Femur (tissue), 1 donor: ENCODE results near the gene PIR.

Experiments used
- DNase-seq: peaks from one replicate; pipeline ENCODE4 v3.0.0-alpha.2; 2017

PIR gene

DNA sequence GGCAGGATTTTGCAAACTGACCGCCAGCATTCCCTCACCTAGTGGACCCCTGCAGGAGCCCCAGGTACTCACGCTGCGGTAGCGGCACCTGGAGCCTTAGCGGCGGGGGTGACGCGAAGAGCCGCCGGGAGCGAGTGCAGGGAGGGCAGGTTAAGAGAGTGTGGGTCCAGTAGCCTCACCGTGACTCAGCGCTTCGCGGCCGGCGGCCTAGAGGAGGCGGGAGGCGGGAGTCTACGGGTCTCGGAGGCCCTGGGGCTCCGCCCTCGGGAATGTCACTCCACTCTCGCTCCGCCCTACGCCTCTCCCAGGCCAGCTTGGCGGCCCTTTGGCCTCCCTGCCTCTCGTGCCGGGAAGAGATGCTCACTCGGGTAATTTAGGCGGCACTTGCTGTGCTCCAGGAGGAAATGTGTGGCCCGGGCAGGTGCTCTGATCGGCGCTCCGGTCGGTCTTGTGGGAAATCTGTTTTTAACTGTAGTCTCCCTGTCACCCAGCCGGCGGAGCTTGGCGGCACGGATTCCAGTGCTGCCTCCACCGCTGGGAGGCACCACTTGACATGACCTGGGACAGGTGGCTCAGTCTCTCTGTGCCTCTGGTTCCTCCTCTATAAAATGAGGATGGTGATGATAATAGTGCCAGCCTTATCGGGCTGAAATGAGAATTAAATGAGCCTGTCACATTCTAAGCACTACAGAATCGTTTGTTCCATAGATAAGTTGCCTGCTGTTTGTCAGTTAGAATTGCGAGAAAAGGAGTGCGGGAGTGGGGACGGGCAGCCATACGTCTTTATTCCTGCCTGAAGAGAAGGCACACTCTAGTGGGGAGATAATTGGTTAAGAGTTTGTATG, at the start of gene PIR:
Gene PIR (minus strand): TSS at position 216 of the 845 bp plus-strand sequence. CDS start 2,076 bp downstream, outside the sequence.
- DNase-seq = peak; percentile 83

DNA sequence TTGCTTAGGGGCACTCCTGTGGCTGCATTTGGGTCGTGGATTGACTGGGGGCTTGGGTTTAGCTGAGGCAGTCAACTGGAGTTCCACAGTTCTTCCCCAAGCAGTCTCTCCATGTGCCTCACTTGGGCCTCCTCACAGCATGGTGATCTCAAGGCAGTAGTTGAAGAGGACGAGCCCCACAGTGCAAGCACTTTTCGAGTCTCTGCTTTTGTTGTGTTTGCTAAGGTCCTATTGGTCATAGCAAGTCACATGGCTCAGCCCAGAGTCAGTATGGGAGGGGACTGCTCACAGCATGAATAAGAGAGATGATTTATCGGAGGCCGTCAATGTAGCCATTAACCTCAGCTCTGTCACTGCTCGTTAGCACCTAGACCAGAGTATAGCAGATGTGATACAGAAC, 37.2 kb upstream of the PIR start:
- no peak for DNase-seq

DNA sequence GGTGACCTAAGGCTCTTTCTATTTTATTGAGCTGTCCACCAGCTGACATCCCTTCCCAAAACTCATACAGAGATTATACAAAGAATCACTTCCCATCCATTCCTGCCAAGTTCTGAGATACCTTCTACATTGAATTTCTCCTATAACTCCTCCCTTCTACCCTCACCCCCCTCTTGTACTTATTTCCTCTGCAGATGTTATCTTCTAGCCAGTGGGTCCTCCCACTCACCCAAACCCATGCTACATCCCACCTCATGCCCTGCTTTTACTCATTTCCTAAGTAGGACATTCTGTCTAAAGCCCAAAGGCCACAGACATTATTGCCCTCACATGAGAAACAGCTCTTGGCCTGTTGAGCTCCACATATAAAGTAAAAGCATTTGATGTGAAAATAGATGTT, 36.0 kb upstream of the PIR start:
- DNase-seq = no peak

DNA sequence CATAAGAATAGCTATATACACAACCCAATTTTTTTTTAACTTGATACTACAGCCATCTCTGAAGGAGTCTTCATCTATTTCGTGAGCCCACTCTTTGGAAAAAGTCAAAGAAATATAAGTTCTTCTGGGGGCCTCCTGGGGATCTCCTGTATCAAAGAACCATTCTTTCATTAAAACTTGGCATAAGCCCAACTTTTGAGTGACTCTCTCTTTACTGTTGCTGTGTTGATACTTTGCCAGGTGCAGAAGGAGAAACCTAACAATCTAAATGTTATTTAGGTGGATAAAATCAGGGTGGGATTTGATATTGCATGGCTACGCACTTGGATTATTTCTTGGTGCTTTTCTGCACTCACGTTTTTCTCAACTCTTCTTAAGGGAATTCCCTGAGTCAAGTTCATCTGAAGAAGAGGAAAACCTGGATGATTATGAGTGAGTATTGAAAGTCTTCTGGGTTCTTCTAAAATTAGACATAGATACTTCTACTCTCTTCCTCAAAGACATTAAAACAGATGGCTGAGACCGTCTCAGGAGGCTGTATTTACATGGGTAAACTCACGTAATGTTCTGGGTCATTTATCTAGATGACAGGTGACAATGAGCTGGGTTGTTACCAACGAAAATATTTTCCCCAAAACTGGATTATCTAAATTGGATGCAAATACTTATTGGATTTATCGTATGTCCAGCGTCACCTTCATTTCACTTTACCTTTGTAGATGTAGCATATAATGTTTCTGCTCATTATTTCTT, 32.7 kb upstream of the PIR start:
- no peak for DNase-seq

DNA sequence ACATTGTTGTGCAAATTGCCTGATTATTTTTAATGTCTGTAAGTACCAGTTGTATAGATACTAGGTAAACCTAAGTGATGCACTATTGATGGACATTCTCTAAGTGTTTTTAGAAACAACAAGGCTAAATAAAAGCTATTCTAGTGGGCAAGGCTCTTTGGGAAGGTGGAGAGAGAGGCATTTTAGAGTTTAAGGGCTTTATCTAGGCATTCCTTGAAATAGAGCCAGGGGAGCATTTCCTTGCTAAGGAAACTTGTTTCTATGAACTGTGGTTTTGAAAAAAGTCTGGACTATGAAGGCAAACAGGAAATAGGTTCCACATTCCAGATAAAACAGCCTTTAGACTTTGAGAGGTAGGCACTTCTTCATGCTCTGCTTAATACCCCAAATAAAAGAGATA, 31.3 kb upstream of the PIR start:
- no peak for DNase-seq

DNA sequence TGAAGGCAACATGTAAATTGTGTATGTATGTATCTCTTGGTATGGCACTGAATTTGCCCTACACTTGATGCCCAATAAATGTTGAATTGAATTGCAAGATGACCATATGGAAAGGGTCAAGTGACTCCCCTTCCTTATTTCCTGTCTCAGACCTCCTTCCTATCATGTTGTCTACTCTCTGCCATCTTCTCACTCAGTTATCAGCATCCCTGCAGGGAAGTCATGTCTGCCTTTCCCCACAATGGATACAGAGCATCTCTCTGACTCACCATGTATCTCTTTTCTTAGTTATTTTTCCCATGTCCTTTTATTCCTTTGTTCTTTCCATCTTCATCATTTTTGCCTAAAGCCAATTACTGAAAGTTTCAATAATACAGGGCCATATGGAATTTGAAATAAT, 30.0 kb upstream of the PIR start:
- no peak for DNase-seq

DNA sequence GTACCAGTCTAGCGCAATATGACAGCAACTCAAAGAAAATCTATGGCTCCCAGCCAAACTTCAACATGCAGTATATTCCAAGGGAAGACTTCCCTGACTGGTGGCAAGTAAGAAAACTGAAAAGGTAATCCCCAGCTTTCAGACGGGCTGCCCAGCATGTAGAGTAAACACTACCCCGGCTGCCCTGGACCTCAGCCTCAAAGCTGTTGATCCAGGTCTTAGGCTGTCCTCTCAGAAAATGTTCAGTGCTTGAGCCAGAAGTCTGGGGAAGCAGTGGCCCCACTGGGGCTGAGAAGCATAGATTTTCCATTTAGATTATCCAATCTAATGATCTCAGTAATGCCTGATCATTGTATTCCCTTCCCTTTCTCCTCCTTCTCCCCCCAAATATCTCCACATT, 29.3 kb upstream of the PIR start:
- no peak for DNase-seq

DNA sequence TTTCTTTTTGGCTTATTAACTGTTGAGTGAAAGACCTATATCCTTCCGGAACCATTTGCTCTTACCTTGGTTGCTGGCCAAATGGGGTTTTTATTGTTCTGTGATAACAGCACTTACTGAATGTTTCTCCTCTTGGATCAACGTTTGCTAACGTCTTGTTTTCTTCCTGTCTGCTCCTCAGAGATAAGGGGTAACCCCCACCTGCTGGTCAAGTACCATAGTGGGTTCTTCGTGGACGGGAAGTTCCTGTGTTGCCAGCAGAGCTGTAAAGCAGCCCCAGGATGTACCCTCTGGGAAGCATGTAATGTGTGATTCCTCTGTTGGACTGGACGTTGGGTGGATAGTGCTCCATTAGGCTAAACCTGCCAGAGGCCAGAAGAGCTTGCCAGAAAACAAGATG, 22.8 kb upstream of the PIR start:
- DNase-seq = no peak

DNA sequence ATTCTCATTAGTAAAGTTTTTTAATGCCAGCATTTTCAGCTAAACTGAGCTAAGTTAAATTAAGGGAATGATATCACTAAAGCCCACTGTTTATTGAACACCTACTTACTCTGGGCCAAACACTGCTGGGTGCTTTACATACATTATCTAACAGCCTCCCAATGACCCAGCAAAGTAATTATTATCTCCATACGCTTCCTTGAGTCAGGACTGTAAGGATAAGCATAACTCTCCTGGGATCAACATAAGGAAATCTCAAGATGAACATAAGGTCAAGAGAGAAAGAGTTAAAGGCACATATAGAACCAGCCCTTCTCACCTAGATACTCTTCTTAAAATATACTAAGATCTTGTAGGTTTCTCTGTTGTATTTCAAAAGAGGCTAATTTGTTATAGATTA, 21.1 kb upstream of the PIR start:
- no peak for DNase-seq

DNA sequence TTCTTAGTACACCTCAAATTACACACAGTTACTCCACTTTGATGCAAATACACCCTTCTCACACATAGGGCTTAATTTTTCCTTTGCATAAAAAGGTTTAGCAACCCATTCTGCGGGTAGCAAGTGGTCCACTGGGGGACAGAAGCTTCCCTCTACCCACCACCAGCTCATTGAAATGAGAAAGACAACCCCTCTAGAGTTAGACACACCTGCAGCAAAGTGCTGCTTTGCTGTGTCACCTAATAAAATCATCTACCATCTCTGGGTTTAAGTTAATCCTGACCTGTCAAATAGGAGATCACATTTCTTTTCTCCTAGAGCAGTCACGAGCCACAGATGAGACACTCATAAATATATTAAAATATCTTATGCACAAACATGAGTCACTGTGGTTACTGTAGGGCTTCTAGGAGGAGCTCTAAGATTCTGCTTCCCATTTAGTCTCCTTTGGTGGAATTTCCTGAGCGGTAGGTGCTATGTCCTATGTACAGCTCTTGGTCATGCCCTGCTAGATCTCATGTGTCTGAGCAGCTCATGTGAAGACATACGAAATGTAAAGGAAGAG, 19.4 kb upstream of the PIR start:
- DNase-seq = no peak

DNA sequence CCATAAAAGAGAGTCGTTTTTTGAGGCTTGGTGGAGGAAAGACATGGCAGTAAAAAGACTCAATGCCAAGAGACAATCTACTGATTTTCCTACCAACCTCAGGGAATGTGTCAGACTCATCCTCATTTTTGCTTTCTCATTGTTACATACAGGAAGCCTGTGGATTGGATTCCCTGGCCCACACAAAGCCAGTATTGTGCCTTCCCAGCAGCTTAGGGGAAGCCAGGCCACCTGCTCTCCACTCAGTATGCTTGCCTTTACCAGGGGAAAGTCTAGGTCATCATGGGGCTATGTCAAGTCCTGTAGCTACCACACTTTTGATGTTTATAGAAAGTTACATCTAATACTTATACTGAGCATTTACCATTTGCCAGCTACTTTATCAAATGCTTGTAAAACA, 18.4 kb upstream of the PIR start:
- DNase-seq = no peak

DNA sequence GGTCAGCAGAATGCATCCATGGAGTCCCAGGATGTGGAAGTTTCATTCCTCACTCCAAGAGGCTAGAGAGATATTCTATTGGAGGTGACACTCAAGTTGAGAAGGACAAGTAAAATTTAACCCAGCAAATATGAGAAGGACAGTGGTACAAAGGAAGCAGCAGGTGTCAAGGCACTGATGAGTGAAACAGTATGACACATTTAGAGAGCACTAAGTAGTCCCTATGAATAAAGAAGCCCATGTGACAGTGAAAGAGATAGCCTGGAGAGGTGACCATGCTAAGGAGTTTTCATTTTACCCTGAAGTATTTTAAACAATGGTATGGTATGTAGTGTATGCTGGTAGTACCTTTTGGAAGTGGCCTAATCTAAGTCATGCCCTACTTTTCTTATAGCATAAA, 16.7 kb upstream of the PIR start:
- no peak for DNase-seq

DNA sequence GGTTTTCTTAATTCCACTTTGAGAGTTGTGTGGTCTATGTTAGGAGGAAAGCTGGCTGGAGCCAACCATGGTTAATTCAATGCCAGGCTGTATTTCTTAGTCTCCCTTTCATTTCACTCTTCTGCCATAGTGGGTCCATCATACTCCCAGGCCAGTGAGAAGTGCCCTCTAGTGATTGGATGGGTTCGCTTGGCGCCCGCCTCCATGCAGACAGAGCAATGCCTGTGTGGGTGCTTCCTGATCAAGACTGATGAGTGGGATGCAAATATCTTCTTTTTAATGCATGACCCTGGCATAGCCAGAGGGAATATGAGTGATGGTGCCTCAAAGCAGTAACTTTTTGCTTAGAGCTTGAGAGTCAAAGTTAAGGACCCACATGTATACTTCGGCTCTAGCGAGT, 13.9 kb upstream of the PIR start:
- no peak for DNase-seq

DNA sequence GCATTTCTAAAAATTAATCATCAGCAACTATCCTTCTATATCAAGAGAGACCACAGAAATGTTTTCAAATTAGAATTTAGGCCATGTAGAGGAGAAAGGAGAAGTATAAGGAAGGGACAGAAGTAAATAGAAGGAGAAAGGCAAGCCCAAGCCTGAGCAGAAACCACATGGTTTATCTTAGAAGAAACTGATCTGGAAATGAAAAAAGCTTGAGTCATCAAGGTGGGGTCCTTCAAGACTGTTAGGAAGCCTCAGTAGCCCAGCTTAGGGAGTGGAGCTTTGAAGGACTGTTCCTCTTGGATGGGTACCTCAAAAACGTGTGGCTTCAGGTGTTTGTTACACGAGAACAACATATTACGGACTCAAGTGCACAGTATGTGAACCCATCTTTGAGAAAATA, 12.0 kb upstream of the PIR start:
- DNase-seq = no peak

DNA sequence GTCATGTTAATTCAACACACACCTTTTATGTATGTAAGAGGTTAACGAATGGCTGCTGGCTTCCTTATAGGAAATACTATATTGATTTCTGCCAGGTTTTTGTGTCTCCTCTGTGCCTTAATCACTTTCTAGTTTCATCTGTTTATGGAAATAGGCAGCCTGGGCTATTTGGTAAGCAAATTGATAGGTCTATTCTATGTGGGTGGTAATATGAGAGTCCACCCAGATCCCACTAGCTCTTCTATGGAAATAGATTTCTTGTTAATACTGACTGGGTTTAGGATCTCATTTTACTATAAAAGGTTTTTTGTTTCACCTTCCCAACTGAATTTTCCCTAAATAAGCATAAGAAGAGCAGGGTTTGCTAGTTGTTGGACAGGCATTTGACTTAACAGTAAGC, 11.5 kb upstream of the PIR start:
- DNase-seq = no peak

DNA sequence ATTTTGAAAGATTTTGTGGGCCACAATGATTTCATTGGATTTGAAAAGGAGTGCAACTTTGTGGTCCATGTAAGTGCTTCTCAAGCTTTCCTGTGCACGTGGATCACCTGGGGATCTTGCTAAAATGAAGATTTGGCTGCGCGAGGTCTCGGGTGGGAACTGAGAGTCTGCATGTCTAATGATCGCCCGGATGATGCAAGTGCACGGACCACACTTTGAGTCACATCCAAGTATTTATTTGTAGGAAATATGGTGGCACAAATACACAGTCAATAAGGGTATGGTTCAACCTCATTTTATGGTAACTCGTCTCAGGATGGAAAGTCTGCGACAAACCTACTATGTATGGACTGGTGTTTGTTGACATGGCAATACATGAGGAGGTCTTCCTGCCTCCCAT, 8.4 kb upstream of the PIR start:
- DNase-seq = no peak

DNA sequence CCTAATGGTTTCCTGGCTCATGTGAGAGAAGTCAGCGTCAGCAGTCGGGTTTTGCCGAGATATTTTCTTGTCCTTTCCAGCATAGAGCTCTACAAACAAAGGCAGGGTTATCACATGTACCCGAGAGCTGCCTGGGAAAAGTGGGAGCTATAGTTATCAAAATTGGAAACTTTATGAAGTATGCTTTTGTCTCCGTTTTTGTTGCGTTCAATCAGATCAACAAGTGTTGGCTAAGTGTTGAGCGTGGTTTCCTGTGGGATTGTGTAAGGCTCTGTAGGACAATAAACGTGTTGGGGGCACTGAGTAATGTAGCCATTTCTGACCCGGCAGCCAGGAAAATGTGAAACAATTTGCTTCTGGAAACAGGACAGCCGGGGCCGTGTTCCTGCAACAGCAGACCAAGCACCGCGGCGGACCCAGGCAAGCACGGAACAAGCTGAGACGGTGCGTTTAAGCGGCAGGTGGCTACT, 7.4 kb upstream of the PIR start, which contains the start of gene BMX:
Gene BMX (plus strand): TSS at position 311 of the 470 bp plus-strand sequence. CDS start 7,547 bp downstream, outside the sequence.
- peak; percentile 65 for DNase-seq

DNA sequence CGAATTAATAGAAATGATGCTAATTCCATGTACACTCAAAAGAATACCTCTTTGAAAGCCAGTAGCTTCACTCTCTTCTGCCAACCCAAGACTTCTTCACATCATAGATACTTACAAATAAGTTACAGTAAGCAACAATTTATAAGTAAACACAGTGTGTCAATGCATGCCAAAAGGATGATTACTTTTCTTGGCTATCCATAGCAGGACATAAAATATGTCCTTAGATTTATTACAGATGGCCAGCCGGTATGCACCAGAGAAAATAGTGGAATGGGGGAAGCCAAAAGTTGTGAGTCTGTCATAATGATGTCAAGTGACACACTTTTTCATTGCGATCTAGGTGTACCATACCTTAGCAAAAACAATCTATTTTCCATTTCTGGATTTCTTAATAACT, 6.8 kb upstream of the PIR start:
- DNase-seq = no peak

DNA sequence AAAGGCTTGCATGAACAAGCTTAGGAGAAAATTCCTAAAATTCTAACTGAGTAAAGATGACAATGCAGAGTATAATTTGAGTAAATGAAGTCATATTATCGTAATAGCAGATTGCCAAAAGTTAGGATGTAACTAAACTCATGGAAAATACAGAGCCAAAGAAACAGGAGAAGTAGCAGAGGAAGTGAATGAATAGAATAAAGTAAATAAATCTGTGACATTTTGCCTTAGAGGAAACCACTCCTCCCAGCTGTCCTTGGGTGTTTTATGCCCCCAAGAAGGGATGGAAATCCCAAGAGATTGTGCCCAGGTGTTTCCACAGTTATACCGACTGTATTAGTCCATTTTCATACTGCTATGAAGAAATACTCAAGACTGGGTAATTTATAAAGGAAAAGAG, 5.6 kb upstream of the PIR start:
- DNase-seq = no peak

DNA sequence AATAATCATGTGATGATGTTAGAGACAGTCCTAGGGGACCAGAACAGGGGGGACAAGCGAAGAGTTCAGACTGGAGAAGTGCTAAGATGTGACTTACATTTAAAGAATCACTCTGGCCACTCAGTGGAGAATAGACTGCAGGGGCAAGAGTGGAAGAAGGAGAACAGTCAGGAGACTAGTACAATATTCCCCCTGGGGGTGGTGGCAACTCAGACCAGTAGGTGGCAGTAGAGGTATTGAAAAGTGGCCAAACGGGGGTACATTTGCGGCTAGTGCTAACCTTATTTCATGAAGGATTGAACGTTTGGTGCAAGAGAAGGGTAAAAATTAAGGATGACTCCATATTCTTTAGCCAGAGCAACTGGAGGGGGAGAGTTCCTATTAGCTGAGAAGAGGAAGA, 4.7 kb upstream of the PIR start:
- DNase-seq = peak; percentile 24

DNA sequence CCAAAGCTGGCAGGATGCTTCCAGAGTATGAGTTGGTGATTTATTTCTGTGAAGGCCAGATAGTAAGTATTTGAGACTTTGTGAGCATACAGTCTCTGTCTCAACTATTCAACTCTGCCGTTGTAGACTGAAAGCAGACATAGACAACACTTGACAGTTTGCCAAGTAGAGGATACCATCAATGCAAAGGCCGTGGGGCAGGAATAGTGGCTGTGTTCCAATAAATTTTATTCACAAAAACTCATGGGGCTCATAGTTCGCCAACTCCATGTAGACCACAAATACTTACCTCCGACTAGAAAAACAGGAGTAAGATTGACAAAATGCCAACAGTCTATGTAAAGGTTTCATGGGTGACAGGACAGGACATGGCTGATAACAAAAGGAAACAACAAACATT, 3.7 kb upstream of the PIR start:
- no peak for DNase-seq

DNA sequence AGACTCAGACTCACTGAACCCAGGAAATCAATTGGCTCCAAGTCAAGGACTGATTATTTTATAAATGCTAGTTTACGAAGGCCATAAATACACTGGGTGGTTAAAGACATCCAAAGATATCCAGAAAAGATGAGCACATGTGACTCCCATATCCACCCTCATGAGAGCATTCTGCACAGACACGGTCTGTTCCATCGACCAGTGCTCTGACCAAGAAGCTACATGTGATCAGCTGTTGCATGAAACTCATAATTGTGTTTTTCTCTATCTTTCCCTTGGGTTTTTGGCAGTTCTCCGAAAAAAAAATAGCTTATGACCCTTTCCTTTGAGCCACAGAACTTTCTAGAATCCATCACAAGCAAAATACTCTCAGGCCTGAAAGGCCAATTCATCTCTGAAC, 2.7 kb upstream of the PIR start:
- DNase-seq = no peak

DNA sequence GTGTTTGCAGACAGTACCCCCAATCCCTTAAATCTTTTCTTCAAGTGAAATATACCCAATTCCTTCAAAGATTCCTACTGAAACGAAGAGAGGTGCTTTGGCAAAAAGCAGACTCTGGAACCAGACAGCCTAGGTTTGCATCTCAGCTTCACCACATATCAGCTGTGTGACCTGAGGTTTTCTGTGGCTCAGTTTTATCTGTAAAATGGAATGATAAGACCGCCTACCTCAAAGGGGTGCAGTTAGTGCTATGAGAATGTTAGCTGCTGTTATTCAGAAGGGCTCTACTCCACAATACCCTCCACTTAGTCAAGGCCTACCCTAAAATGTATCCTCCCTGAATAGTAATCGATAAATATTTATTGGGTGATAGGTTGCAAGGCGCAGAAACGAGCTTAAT, 664 bp downstream of the PIR start:
- DNase-seq = no peak

DNA sequence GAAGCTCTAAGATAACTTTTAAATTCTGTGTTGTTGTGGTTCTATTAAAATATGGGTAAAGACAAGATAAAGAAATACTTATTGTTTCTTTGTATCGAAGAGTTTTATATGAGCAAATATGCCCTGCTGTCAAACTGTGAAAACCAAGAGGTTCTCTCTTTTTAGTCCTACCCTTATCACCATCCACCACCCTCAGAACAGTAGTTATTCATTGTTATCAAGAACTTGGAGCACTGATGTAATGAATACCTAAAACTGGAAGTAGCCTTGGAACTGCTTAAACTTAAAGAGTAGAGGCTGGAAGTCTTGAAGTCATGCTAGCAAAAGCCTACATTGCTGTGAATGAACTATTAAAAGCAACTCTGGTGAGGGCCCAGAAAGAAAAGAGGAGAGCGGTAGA, 9.2 kb downstream of the PIR start:
- DNase-seq = no peak
